Lower lobe of right lung (tissue), 2 donors: ENCODE measurements around the gene RPL15. TPM values are rescaled to one million over a fixed set of nuclear protein-coding genes. Genes with fewer than 3 reads are reported as not detected.

Source experiments
- ATAC-seq, 2 donors: fragments of 200-7000 bp; cut with Tn5 transposase; one replicate each; pipeline ENCODE4 v1.9.1; 2020 to 2022; ENCODE audit warnings: mild to moderate bottlenecking in 2 of 2, moderate library complexity in 2 of 2
- DNase-seq: peaks from one replicate; pipeline ENCODE4 v3.0.0-alpha.2; 2020
- H3K27ac ChIP-seq: fragments of 200-600 bp; one replicate; pipeline ENCODE4 v1.8.0; 2022
- H3K27me3 ChIP-seq: fragments of 200-600 bp; one replicate; pipeline ENCODE4 v1.8.0; 2022; ENCODE audit warnings: low read depth
- H3K36me3 ChIP-seq: fragments of 200-600 bp; one replicate; pipeline ENCODE4 v1.8.0; 2022; ENCODE audit warnings: mild to moderate bottlenecking
- H3K4me1 ChIP-seq: fragments of 200-600 bp; one replicate; pipeline ENCODE4 v1.8.0; 2022
- H3K4me3 ChIP-seq: fragments of 200-600 bp; one replicate; pipeline ENCODE4 v1.8.0; 2022; ENCODE audit warnings: mild to moderate bottlenecking
- H3K9me3 ChIP-seq: fragments of 200-600 bp; one replicate; pipeline ENCODE4 v1.8.0; 2022
- intact Hi-C: fragments of 100-400 bp; cut with DNase I; formaldehyde crosslinking; loops from one replicate; pipeline ENCODE4 v1.11.0; 2022
- total RNA-seq: library from RNA; stranded (reverse); fragmentation: NEBNext Ultra II Directional; extraction: Animal tissue kit (Norgen Biotek cat#: 25700); gene quantifications from one replicate; pipeline ENCODE4 v1.2.1, GENCODE V29; 2021
- TF ChIP-seq, protein P1 (sequence below): fragments of 200-600 bp; IDR thresholded peaks from one replicate; pipeline ENCODE4 v1.8.0; 2022; ENCODE audit warnings: antibody characterized with exemption, mild to moderate bottlenecking
- donor health status: DM: no; HTN: yes; CAD: no; lungs with severe emphysema.

RPL15 gene
- total RNA-seq, 1 donor from 2014 or later: 1,413 TPM

DNA sequence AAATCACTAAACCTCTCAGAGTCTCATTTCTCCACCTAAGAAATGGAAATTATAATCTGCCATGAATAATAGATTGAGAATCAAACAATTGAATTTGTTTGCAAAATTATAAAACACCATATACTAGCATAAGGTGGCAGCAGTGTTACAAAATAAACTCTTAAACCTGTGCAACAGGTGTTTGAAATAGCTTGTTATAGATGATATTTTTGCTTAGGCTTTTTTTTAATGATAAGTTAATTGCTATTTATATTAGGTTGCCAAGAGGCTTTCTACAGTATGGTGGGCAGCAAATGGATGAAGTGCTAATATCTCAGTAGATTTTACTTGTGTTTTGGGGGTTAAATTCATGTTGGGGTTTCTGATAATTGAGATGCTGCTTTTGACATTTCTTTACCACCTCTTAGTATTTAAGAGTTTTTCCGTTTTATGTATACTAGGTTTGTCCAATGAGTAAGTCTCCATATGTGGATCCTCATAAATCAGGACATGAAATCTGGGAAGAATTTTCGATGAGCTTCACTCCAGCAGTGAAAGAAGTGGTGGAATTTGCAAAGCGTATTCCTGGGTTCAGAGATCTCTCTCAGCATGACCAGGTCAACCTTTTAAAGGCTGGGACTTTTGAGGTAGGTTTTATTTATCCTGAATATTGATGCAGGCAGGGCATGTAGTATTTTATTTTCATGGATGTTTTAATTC is 47.8 kb downstream of the RPL15 start:
- intact Hi-C loops: no loop called here
- H3K36me3 ChIP-seq: peaks cover 99% of the 10 kb centered on the region
- no peaks in the 10 kb centered on the region for H3K4me1 ChIP-seq

DNA sequence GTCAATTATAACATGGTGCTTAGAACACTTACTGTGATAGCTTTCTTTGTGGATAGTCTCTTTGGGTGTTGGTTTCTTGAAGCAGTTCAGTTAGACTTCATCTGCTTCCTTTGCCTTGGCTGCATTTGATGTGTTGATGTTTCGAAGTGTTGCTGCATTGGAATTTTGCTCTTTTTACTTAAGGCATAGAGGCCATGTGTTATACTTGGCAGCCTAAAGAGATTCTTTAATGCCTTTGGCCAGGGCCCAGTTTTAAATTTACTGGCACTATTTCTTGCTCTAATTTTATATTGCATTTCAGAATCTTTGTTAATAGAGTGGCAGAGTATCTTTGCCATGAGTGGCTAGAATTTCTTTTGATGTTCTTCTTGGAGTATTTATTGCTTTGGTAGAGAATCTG is 49.4 kb downstream of the RPL15 start:
- Histone ChIP-seq H3K4me1 (no peaks in the 10 kb centered on the region), H3K36me3 (peaks cover 96% of the 10 kb centered on the region), H3K9me3 (no peaks in the 10 kb centered on the region), H3K4me3 (no peak overlapping the region), H3K27me3 (no peaks in the 10 kb centered on the region), H3K27ac (no peak overlapping the region)
- no peak for ATAC-seq
- intact Hi-C loops: no loop called here
- no peak for DNase-seq
- TF ChIP-seq, protein P1, sequence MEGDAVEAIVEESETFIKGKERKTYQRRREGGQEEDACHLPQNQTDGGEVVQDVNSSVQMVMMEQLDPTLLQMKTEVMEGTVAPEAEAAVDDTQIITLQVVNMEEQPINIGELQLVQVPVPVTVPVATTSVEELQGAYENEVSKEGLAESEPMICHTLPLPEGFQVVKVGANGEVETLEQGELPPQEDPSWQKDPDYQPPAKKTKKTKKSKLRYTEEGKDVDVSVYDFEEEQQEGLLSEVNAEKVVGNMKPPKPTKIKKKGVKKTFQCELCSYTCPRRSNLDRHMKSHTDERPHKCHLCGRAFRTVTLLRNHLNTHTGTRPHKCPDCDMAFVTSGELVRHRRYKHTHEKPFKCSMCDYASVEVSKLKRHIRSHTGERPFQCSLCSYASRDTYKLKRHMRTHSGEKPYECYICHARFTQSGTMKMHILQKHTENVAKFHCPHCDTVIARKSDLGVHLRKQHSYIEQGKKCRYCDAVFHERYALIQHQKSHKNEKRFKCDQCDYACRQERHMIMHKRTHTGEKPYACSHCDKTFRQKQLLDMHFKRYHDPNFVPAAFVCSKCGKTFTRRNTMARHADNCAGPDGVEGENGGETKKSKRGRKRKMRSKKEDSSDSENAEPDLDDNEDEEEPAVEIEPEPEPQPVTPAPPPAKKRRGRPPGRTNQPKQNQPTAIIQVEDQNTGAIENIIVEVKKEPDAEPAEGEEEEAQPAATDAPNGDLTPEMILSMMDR: no peak

More for the DNA sequence above, 47.8 kb downstream of the RPL15 start:
- no peak overlapping the region for H3K27ac ChIP-seq
- H3K9me3 ChIP-seq: no peaks in the 10 kb centered on the region
- H3K4me3 ChIP-seq: no peak overlapping the region
- TF ChIP-seq, protein P1: no peak
- no peaks in the 10 kb centered on the region for H3K27me3 ChIP-seq
- DNase-seq: no peak
- ATAC-seq: no peak

DNA sequence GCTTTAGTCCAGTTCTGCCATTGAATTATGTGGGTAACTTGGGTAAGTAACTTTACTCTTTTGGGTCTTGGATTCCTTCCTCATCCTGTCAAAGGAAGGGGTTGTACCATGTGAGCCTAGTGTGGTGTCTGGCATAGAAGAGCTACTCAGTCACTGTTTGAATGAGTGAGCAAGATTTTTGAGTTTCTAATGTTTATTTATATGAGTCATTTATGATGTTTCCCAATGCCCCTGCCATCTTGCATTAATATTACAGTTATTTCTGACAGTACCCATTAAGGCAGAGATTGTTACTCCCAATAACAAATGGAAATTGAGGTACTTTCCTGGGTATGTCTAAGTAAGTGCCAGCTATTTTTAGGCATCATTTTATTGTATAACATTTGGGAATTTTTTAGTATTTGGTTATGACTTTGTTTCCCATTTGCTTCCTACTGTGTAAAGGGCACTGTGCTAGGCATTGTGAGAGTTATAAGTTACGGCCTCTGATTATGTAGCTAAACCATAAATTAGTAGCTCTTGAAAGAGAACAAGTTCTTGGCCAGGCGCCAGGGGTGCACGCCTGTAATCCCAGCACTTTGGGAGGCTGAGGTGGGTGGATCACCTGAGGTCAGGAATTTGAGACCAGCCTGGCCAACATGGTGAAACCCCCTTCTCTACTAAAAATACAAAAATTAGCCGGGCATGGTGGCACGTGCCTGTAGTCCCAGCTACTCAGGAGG is 51.7 kb downstream of the RPL15 start:
- intact Hi-C loops: no loop called here
- no peaks in the 10 kb centered on the region for H3K27me3 ChIP-seq
- TF ChIP-seq, protein P1: no peak
- no peak overlapping the region for H3K4me3 ChIP-seq
- no peaks in the 10 kb centered on the region for H3K9me3 ChIP-seq
- no peak for DNase-seq
- peaks cover 95% of the 10 kb centered on the region for H3K36me3 ChIP-seq
- H3K27ac ChIP-seq: no peak overlapping the region
- ATAC-seq: no peak
- no peaks in the 10 kb centered on the region for H3K4me1 ChIP-seq

DNA sequence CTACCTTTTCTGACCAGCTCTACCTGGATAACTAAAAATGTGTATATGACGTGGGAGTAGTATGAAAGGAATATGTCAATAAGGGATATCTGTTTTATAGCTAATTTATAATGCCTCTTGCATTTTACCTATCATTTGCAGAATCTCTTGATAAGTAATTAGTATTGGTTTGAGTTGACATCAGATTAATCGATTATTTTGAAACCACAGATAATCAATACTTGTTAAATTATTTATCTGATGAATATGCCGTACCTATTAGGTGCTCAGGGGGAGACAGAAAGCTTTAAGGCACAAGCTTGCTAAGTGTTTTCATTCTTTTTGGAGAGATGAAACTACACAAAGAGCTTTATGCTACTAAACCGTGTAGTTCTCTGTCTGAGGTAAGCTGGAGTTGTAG is 52.5 kb downstream of the RPL15 start:
- Histone ChIP-seq H3K27me3 (no peaks in the 10 kb centered on the region), H3K4me3 (no peak overlapping the region), H3K4me1 (no peaks in the 10 kb centered on the region), H3K27ac (no peak overlapping the region), H3K9me3 (no peaks in the 10 kb centered on the region), H3K36me3 (peaks cover 93% of the 10 kb centered on the region)
- ATAC-seq (no peak), DNase-seq (no peak)
- intact Hi-C loops: no loop called here
- TF ChIP-seq, protein P1: no peak

Other genes with a start within 250 kb of the RPL15 start
- gene UBE2E1, start 111.2 kb upstream of the RPL15 start, total RNA-seq: 87.8 TPM
- 11.1 TPM for gene NKIRAS1, start 142 bp upstream of the RPL15 start, total RNA-seq
- gene NR1D2, start 28.2 kb downstream of the RPL15 start, total RNA-seq: 53.7 TPM